HCT116 (cell line): ENCODE measurements around the gene KIAA1671. TPM values are rescaled to one million over a fixed set of nuclear protein-coding genes. Genes with fewer than 3 reads are reported as not detected.

Experiments used
- ATAC-seq: fragments of 200-7000 bp; cut with Tn5 transposase; 2 replicates; pipeline ENCODE4 v1.9.1; 2020; ENCODE audit warnings: mild to moderate bottlenecking, moderate library complexity
- BruUV-seq: library from RNA; stranded (reverse); fragments of 400-500 nt; replicated peaks from 2 replicates; lab custom pipeline; 2021; lab: Mats Ljungman, UMichigan
- CTCF ChIA-PET: fragments of 300-600 bp; sonication (Branson Sonifier 250); formaldehyde crosslinking; loops from one replicate; lab custom pipeline; 2021; ENCODE audit warnings: antibody characterized with exemption; lab: Charles Lee
- POLR2A ChIA-PET: fragments of 300-600, 350-600 bp; sonication (Branson Sonifier 250); formaldehyde crosslinking; loops from one replicate; lab custom pipeline; 2021; ENCODE audit warnings: antibody characterized with exemption; lab: Charles Lee
- RAD21 ChIA-PET, 2 experiments: fragments of 300-600 bp; sonication (Branson Sonifier 250); formaldehyde crosslinking; loops; one replicate each; lab custom pipeline; 2023; ENCODE audit warnings: low total read pairs in 2 of 2; ENCODE audit not compliant: uncharacterized antibody in 2 of 2, unreplicated experiment in 2 of 2, low non-redundant PET in 1 of 2; lab: Charles Lee
- DNase-seq: peaks from one replicate; pipeline ENCODE4 v3.0.0-alpha.2; 2010; ENCODE audit warnings: low read depth, low spot score
- H2AFZ ChIP-seq: fragments of 200-600 bp; shearing (Covaris generic), sonication (generic); 2 replicates; pipeline ENCODE4 v1.6.1; 2017; ENCODE audit warnings: low read depth, mixed run types, mixed read lengths, antibody characterized with exemption, low read length; ENCODE audit not compliant: poor library complexity, severe bottlenecking
- H3K27ac ChIP-seq: 2 replicates; pipeline ENCODE4 v1.5.1; 2012; ENCODE audit warnings: low read depth, low read length
- H3K27me3 ChIP-seq: fragments of 200-600 bp; sonication (generic); 2 replicates; pipeline ENCODE4 v1.6.1; 2016; ENCODE audit warnings: mixed run types, low read length, mixed read lengths; ENCODE audit not compliant: insufficient read depth
- H3K36me3 ChIP-seq, 2 experiments: fragments of 200-500 bp in 1 of 2; fragments of 200-600 bp in 1 of 2; sonication (Bioruptor generic) in 1 of 2; sonication (generic) in 1 of 2; 2 replicates each; pipeline versions ENCODE4 v1.5.1 to v1.6.1; 2014 to 2016; ENCODE audit warnings: low read length in 2 of 2, inconsistent platforms in 1 of 2, mixed read lengths in 1 of 2, mixed run types in 1 of 2; ENCODE audit not compliant: insufficient read depth in 2 of 2, control insufficient read depth in 1 of 2
- H3K4me1 ChIP-seq, 2 experiments: fragments of 200-600 bp in 1 of 2; sonication (generic) in 1 of 2; 2 replicates each; pipeline versions ENCODE4 v1.5.1 to v1.6.1; 2012 to 2017; ENCODE audit warnings: low read length in 2 of 2, inconsistent platforms in 1 of 2, mild to moderate bottlenecking in 1 of 2, mixed read lengths in 1 of 2, mixed run types in 1 of 2, moderate library complexity in 1 of 2; ENCODE audit not compliant: insufficient read depth in 2 of 2, control insufficient read depth in 1 of 2
- H3K4me2 ChIP-seq: fragments of 200-600 bp; sonication (generic); 2 replicates; pipeline ENCODE4 v1.6.1; 2017; ENCODE audit warnings: mixed run types, low read length, mixed read lengths
- H3K4me3 ChIP-seq, 2 experiments: fragments of 200-600 bp in 1 of 2; sonication (generic) in 1 of 2; replicated peaks in 1 of 2; 2 replicates each; pipeline ENCODE4 v1.5.1; 2011 to 2016; ENCODE audit warnings: low read length in 2 of 2, control low read depth in 1 of 2, low read depth in 1 of 2, mild to moderate bottlenecking in 1 of 2, mixed read lengths in 1 of 2, mixed run types in 1 of 2
- H3K79me2 ChIP-seq: fragments of 200-600 bp; sonication (generic); 2 replicates; pipeline ENCODE4 v1.6.1; 2017; ENCODE audit warnings: mild to moderate bottlenecking, mixed run types, low read length, moderate library complexity, mixed read lengths; ENCODE audit not compliant: insufficient read depth
- H3K9ac ChIP-seq: fragments of 200-600 bp; sonication (generic); 2 replicates; pipeline ENCODE4 v1.6.1; 2016; ENCODE audit warnings: low read length, mixed read lengths
- H3K9me2 ChIP-seq: fragments of 200-600 bp; sonication (generic), shearing (Covaris generic); 2 replicates; pipeline ENCODE4 v1.6.1; 2017; ENCODE audit warnings: mixed run types, mild to moderate bottlenecking, moderate library complexity; ENCODE audit not compliant: insufficient read depth
- H3K9me3 ChIP-seq, 2 experiments: fragments of 200-500 bp in 1 of 2; fragments of 200-600 bp in 1 of 2; sonication (Bioruptor generic) in 1 of 2; sonication (generic) in 1 of 2; 2 replicates each; pipeline ENCODE4 v1.6.1; 2014 to 2017; ENCODE audit warnings: low read length in 2 of 2, mixed read lengths in 2 of 2, inconsistent platforms in 1 of 2, low read depth in 1 of 2, mild to moderate bottlenecking in 1 of 2, mixed run types in 1 of 2, moderate library complexity in 1 of 2; ENCODE audit not compliant: control insufficient read depth in 1 of 2, insufficient read depth in 1 of 2
- H4K20me1 ChIP-seq: fragments of 200-600 bp; sonication (generic), shearing (Covaris generic); 2 replicates; pipeline ENCODE4 v1.6.1; 2017; ENCODE audit warnings: mixed run types, mild to moderate bottlenecking, moderate library complexity; ENCODE audit not compliant: insufficient read depth
- EGR1 ChIP-seq: IDR thresholded peaks from 2 replicates; pipeline ENCODE4 v1.6.1; 2012; ENCODE audit warnings: low read depth
- EZH2 ChIP-seq: fragments of 200-600 bp; sonication (generic); IDR thresholded peaks from 2 replicates; pipeline ENCODE4 v1.6.1; 2017; ENCODE audit warnings: antibody characterized with exemption, mixed run types
- EZH2phosphoT487 ChIP-seq: fragments of 200-600 bp; IDR thresholded peaks from 2 replicates; pipeline ENCODE4 v1.6.1; 2018; ENCODE audit warnings: antibody characterized with exemption, borderline replicate concordance
- JUND ChIP-seq: IDR thresholded peaks from 2 replicates; pipeline ENCODE4 v1.6.1; 2012
- MAX ChIP-seq: IDR thresholded peaks from 2 replicates; pipeline ENCODE4 v1.6.1; 2012
- RAD21 ChIP-seq: IDR thresholded peaks from 2 replicates; pipeline ENCODE4 v1.6.1; 2012; ENCODE audit warnings: low read depth, mild to moderate bottlenecking
- SP1 ChIP-seq: IDR thresholded peaks from 2 replicates; pipeline ENCODE4 v1.6.1; 2012; ENCODE audit warnings: low read depth
- SRF ChIP-seq: IDR thresholded peaks from 2 replicates; pipeline ENCODE4 v1.6.1; 2012; ENCODE audit warnings: low read depth
- ZBTB33 ChIP-seq: IDR thresholded peaks from 2 replicates; pipeline ENCODE4 v1.6.1; 2011; ENCODE audit warnings: mild to moderate bottlenecking, low read length, moderate library complexity; ENCODE audit not compliant: insufficient replicate concordance; ENCODE audit errors: extremely low read depth
- ZNF274 ChIP-seq: fragments of 200-500 bp; sonication (Bioruptor generic); IDR thresholded peaks from 2 replicates; pipeline ENCODE4 v1.6.1; 2014; ENCODE audit warnings: mild to moderate bottlenecking, low read depth, low read length, inconsistent platforms
- intact Hi-C: fragments of 100-400 bp; cut with micrococcal nuclease; formaldehyde crosslinking; loops from 2 replicates; pipeline ENCODE4 v1.10.0; 2022
- total RNA-seq: library from RNA; stranded (reverse); gene quantifications from one replicate; pipeline ENCODE4 v1.2.1, GENCODE V29; 2021; ENCODE audit not compliant: unreplicated experiment

The KIAA1671 gene
- total RNA-seq, 1 experiment from 2014 or later, result 36.8 TPM

GRCh38 chr22:25072406-25072805, 119.9 kb downstream of the KIAA1671 start:
- DNase-seq (no peak), ATAC-seq (no peak)
- H3K79me2 ChIP-seq, result no peaks in the 10 kb centered on the region
- no peak overlapping the region for H3K27ac ChIP-seq
- BruUV-seq, result no TSS peak
- ChIA-PET CTCF (interaction anchor here (0.7 kb wide), 1 partner anchor 11 kb away, joined by 3 read pairs; no protein-coding TSS in a partner anchor), POLR2A (no interaction called here), RAD21 (interaction anchor here in 1 of 2 experiments (0.8 kb wide), 1 partner anchor 15 kb away, joined by 3 read pairs; no protein-coding TSS in a partner anchor)
- no peaks in the 10 kb centered on the region; the same call in 1 of the 2 replicates for H4K20me1 ChIP-seq
- H3K4me3 ChIP-seq, result no peak overlapping the region
- H2AFZ ChIP-seq, result no peak overlapping the region
- intact Hi-C loops, result no loop called here
- H3K36me3 ChIP-seq, result no peaks in the 10 kb centered on the region
- no peaks in the 10 kb centered on the region for H3K9me2 ChIP-seq
- no peaks in the 10 kb centered on the region for H3K27me3 ChIP-seq
- no peak overlapping the region for H3K4me2 ChIP-seq
- no peak overlapping the region for H3K9ac ChIP-seq
- H3K9me3 ChIP-seq, result no peaks in the 10 kb centered on the region
- no peaks in the 10 kb centered on the region for H3K4me1 ChIP-seq
- no peak for TF ChIP-seq EZH2phosphoT487
- no peak for TF ChIP-seq SRF
- no peak for TF ChIP-seq ZBTB33
- no peak for TF ChIP-seq EGR1
- no peak for TF ChIP-seq RAD21
- no peak for TF ChIP-seq ZNF274
- TF ChIP-seq JUND, result no peak
- no peak for TF ChIP-seq MAX
- no peak for TF ChIP-seq SP1
- no peak for TF ChIP-seq EZH2
